GM12878 (cell line): ENCODE measurements around the gene HINFP. TPM values are rescaled to one million over a fixed set of nuclear protein-coding genes. Genes with fewer than 3 reads are reported as not detected.

ENCODE experiments used
- CBX5 ChIP-seq: sonication (generic); IDR thresholded peaks from 2 replicates; pipeline ENCODE4 v1.6.1; 2016; ENCODE audit warnings: low read depth, moderate library complexity, mild to moderate bottlenecking, inconsistent platforms
- CEBPZ ChIP-seq: fragments of 150-350 bp; IDR thresholded peaks from 2 replicates; pipeline ENCODE4 v1.6.1; 2016; ENCODE audit warnings: low read depth, low read length
- CHD1 ChIP-seq: IDR thresholded peaks from 2 replicates; pipeline ENCODE4 v1.6.1; 2012; ENCODE audit warnings: low read depth, low read length, improper control_type of control experiment
- DPF2 ChIP-seq: fragments of 450-650 bp; IDR thresholded peaks from 2 replicates; pipeline ENCODE4 v1.6.1; 2017; ENCODE audit warnings: mild to moderate bottlenecking
- HDAC2 ChIP-seq: fragments of 200-600 bp; sonication (generic); IDR thresholded peaks from 2 replicates; pipeline ENCODE4 v1.6.1; 2017
- IRF4 ChIP-seq: IDR thresholded peaks from 2 replicates; pipeline ENCODE4 v1.6.1; 2011; ENCODE audit warnings: low read depth, low read length
- MAX ChIP-seq: IDR thresholded peaks from 2 replicates; pipeline ENCODE4 v1.6.1; 2012; ENCODE audit warnings: low read depth, low read length, improper control_type of control experiment
- MEF2B ChIP-seq: fragments of 450-650 bp; IDR thresholded peaks from 2 replicates; pipeline ENCODE4 v1.6.1; 2018; ENCODE audit warnings: mild to moderate bottlenecking, moderate library complexity; ENCODE audit not compliant: partially characterized antibody, poor library complexity, severe bottlenecking
- MTA3 ChIP-seq: IDR thresholded peaks from 2 replicates; pipeline ENCODE4 v1.6.1; 2012; ENCODE audit warnings: low read length, inconsistent platforms, borderline replicate concordance
- NFYB ChIP-seq: IDR thresholded peaks from 2 replicates; pipeline ENCODE4 v1.6.1; 2011; ENCODE audit warnings: low read depth, mild to moderate bottlenecking, low read length, improper control_type of control experiment, moderate library complexity; ENCODE audit not compliant: insufficient read depth
- NRF1 ChIP-seq: conservative IDR thresholded peaks from 2 replicates; pipeline ENCODE4 v1.6.1; 2011; ENCODE audit warnings: mild to moderate bottlenecking, low read depth, low read length, improper control_type of control experiment
- PAX8 ChIP-seq: fragments of 450-650 bp; IDR thresholded peaks from 2 replicates; pipeline ENCODE4 v1.6.1; 2017; ENCODE audit warnings: mild to moderate bottlenecking, moderate library complexity
- RAD21 ChIP-seq: IDR thresholded peaks from 2 replicates; pipeline ENCODE4 v1.6.1; 2011; ENCODE audit warnings: mild to moderate bottlenecking, low read depth, low read length, moderate library complexity; ENCODE audit not compliant: insufficient read depth
- RAD51 ChIP-seq: fragments of 450-650 bp; IDR thresholded peaks from 2 replicates; pipeline ENCODE4 v1.6.1; 2016; ENCODE audit warnings: moderate library complexity, mild to moderate bottlenecking, inconsistent platforms
- RFX5 ChIP-seq: IDR thresholded peaks from 2 replicates; pipeline ENCODE4 v1.6.1; 2011; ENCODE audit warnings: low read depth, low read length, improper control_type of control experiment
- SIN3A ChIP-seq: IDR thresholded peaks from 2 replicates; pipeline ENCODE4 v1.6.1; 2012; ENCODE audit warnings: low read depth, low read length, improper control_type of control experiment
- SP1 ChIP-seq: IDR thresholded peaks from one replicate; pipeline ENCODE4 v1.6.1; 2011; ENCODE audit warnings: low read depth, low read length
- SPI1 ChIP-seq: IDR thresholded peaks from 2 replicates; pipeline ENCODE4 v1.6.1; 2011; ENCODE audit warnings: low read depth, mild to moderate bottlenecking, low read length, moderate library complexity, borderline replicate concordance; ENCODE audit not compliant: insufficient read depth
- SREBF1 ChIP-seq: IDR thresholded peaks from 2 replicates; pipeline ENCODE4 v1.6.1; 2012; ENCODE audit warnings: mild to moderate bottlenecking, low read length
- ZZZ3 ChIP-seq: IDR thresholded peaks from 2 replicates; pipeline ENCODE4 v1.6.1; 2011; ENCODE audit warnings: low read depth; ENCODE audit not compliant: control insufficient read depth, insufficient read length
- polyA plus RNA-seq, 11 experiments: library from polyadenylated mRNA; depleted of rRNA in 4 of 11; unstranded in 6 of 11; stranded (reverse) in 5 of 11; fragments of >200 nt; fragmentation: Nextera tagmentation in 4 of 11; fragmentation: Illumina TruSeq in 1 of 11; extraction: Ambion mirVana in 4 of 11; extraction: Trizol in 1 of 11; gene quantifications; 1 replicate in 1 of 11; 2 replicates in 10 of 11; pipeline versions ENCODE4 v1.2.1 to v1.2.3, GENCODE V29; 2011 to 2016; ENCODE audit warnings: inconsistent platforms in 2 of 11, missing spikeins in 2 of 11, low read depth in 1 of 11
- total RNA-seq, 4 experiments: library from RNA; depleted of rRNA in 3 of 4; stranded (reverse); fragments of >200 nt in 3 of 4; fragmentation: Illumina TruSeq in 1 of 4; extraction: Trizol in 1 of 4; gene quantifications; 2 replicates each; pipeline versions ENCODE4 v1.2.1 to v1.2.3, GENCODE V29; 2013 to 2021
- TF ChIP-seq, protein P1 (sequence below): IDR thresholded peaks from 2 replicates; pipeline ENCODE4 v1.6.1; 2012; ENCODE audit warnings: improper control_type of control experiment, low read depth, low read length; ENCODE audit not compliant: insufficient replicate concordance

The HINFP gene
- total and polyA plus RNA-seq, 10 of the 15 experiments (the other 5 are each of a cell fraction or from before 2014, with no cell fraction given) = 13.1 to 26.3 (median 18.6) TPM

DNA sequence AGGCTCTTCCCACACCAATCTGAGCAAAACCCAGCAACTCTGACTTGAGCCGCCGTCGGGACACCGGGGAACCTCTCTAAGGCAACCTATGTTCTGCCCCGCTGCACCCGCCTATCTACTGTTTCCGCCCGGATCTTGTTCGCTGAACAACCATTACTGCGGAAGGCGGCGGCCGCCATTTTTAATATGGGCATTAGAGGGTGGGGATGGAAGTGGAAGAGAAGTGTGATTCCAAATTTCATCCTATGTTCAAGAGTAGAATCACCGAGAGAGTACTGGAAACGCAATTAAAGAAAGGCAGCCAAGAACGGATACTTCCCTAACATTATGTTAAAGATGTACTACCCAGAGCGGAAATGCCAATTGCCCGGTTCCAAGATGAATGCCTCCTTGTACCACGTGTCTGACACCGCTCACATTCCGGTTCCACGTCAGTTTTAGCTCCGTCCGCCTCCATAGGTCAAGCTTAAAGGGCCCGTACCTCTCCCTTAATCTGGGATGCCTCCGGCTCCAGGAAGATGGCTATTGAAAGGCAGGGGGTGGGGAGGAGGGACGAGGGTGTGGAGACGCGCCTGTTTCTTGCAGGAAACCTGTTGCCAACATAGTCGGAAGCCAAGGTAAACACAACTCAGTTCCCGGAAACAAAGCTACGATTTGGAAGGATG lies 19.5 kb upstream of the HINFP start, which contains the start of gene DPAGT1 (continued):
- TF ChIP-seq NFYB = peak; percentile 41; the same call in 1 of the 2 replicates
- TF ChIP-seq CBX5 = peak; percentile 46; the same call in 1 of the 2 replicates
- peak; percentile 52 for TF ChIP-seq SP1
- TF ChIP-seq NRF1 = no peak
- TF ChIP-seq ZZZ3 = no peak
- no peak for TF ChIP-seq MTA3
- peak; percentile 90; the same call in 1 of the 2 replicates for TF ChIP-seq PAX8
- TF ChIP-seq SPI1 = no peak
- TF ChIP-seq IRF4 = peak; percentile 50
- TF ChIP-seq DPF2 = no peak
- TF ChIP-seq HDAC2 = no peak
- TF ChIP-seq RAD51 = peak; percentile 97
- peak; percentile 41 for TF ChIP-seq MEF2B
- no peak for TF ChIP-seq RAD21
- TF ChIP-seq, protein P1, sequence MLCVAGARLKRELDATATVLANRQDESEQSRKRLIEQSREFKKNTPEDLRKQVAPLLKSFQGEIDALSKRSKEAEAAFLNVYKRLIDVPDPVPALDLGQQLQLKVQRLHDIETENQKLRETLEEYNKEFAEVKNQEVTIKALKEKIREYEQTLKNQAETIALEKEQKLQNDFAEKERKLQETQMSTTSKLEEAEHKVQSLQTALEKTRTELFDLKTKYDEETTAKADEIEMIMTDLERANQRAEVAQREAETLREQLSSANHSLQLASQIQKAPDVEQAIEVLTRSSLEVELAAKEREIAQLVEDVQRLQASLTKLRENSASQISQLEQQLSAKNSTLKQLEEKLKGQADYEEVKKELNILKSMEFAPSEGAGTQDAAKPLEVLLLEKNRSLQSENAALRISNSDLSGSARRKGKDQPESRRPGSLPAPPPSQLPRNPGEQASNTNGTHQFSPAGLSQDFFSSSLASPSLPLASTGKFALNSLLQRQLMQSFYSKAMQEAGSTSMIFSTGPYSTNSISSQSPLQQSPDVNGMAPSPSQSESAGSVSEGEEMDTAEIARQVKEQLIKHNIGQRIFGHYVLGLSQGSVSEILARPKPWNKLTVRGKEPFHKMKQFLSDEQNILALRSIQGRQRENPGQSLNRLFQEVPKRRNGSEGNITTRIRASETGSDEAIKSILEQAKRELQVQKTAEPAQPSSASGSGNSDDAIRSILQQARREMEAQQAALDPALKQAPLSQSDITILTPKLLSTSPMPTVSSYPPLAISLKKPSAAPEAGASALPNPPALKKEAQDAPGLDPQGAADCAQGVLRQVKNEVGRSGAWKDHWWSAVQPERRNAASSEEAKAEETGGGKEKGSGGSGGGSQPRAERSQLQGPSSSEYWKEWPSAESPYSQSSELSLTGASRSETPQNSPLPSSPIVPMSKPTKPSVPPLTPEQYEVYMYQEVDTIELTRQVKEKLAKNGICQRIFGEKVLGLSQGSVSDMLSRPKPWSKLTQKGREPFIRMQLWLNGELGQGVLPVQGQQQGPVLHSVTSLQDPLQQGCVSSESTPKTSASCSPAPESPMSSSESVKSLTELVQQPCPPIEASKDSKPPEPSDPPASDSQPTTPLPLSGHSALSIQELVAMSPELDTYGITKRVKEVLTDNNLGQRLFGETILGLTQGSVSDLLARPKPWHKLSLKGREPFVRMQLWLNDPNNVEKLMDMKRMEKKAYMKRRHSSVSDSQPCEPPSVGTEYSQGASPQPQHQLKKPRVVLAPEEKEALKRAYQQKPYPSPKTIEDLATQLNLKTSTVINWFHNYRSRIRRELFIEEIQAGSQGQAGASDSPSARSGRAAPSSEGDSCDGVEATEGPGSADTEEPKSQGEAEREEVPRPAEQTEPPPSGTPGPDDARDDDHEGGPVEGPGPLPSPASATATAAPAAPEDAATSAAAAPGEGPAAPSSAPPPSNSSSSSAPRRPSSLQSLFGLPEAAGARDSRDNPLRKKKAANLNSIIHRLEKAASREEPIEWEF = no peak
- TF ChIP-seq CEBPZ = no peak
- TF ChIP-seq RFX5 = 0 out of 2 replicates have a peak, but pooled peaks have one; percentile 11
- TF ChIP-seq SREBF1 = no peak
- TF ChIP-seq MAX = peak; percentile 93
- peak; percentile 93 for TF ChIP-seq SIN3A
- TF ChIP-seq CHD1 = no peak
